Measurements from ENCODE around the gene PCNA.

GRCh38 chr20:5143851-5144250, 24.1 kb upstream of the PCNA start:
- TF ChIP-seq CTCF (conservative IDR thresholded peaks at IDR 0.05; ENCODE audit: low read depth in 2 of 2) (no peak), POLR2AphosphoS5 (IDR thresholded peaks at IDR 0.05; ENCODE audit: low read depth) (no peak), REST (IDR thresholded peaks at IDR 0.05; ENCODE audit: unreplicated experiment) (no peak), CREB1 (CRISPR knock-in tag; IDR thresholded peaks at IDR 0.05; ENCODE audit: low read depth) (no peak), ZNF114 (CRISPR knock-in tag; IDR thresholded peaks at IDR 0.05) (no peak)
